A172 (cell line): ENCODE data around the gene SGCA. TPM values are rescaled to one million over a fixed set of nuclear protein-coding genes. Genes with fewer than 3 reads are reported as not detected.

Experiments
- DNase-seq: peaks from one replicate; pipeline ENCODE4 v3.0.0-alpha.2; 2015; ENCODE audit warnings: low spot score
- total RNA-seq: library from RNA; depleted of rRNA; stranded (reverse); fragments of >200 nt; shearing (Covaris generic); gene quantifications from 2 replicates; pipeline ENCODE4 v1.2.3, GENCODE V29; 2014

The SGCA gene
- total RNA-seq, 1 experiment from 2014 or later = 0.22 TPM

DNA sequence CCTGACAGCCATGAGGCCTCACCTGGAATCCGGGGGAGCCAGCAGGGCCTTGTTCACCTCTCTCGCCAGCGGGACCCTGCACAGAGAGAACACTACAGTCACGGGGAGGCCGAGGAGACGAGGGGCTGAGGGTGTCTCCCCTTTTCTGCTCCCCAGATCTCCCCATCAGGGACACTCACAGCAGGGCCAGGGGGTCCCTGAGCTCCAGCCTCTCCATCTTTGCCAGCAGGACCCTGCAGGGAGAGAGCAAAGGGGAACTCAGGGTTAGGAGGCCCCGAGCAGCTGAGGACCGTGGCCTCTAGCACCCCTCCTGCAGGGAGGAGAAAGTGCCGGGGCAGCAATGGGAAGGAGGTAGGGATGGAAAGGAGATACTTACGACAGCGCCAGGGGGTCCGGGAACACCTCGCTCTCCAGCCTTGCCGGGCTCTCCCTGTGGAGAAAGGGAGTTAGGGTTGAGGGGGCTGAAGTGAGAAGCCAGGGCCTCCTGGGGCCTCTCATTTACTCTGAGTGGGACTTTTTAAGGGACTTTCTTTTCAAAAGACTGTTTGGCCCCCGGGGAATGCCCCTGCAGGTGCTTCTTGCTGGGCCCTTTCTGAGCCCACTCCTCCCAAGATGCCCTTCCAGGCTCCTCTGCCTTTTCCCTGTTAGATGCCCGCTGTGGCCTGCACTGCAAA lies 26.9 kb downstream of the SGCA start:
- no peak for DNase-seq

DNA sequence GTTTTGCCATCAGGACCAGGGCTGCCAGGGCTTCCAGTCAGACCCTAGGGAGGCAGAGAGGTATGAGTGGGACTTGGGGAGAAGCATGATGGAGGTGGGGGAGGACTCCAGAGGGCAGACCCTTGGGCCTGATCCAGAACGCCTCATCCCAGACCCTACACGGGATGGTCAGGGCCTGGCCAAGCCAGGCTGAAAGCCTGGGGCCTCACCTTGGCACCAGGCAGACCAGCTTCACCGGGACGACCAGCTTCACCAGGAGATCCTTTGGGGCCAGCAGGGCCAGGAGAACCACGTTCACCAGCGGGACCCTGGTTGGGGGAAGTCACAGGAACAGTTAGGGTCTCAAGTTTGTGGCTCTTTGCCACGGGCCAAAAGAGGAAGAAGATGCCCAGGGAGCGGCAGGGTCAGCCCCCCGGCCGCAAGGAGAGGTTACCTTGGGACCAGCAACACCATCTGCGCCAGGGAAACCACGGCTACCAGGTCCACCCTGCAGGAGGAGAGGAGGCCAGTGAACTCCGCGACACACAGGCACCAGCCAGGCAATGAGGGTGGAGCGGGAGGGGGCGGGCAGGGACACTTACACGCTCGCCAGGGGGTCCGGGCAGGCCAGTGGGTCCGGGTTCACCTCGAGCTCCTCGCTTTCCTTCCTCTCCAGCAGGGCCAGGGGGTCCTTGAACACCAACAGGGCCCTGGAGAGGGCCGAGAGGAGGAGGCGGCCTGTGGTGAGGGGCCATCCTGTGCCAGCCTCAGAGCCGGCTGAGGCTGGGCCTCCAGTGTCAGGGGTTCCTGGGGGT lies 28.5 kb downstream of the SGCA start:
- DNase-seq = no peak

DNA sequence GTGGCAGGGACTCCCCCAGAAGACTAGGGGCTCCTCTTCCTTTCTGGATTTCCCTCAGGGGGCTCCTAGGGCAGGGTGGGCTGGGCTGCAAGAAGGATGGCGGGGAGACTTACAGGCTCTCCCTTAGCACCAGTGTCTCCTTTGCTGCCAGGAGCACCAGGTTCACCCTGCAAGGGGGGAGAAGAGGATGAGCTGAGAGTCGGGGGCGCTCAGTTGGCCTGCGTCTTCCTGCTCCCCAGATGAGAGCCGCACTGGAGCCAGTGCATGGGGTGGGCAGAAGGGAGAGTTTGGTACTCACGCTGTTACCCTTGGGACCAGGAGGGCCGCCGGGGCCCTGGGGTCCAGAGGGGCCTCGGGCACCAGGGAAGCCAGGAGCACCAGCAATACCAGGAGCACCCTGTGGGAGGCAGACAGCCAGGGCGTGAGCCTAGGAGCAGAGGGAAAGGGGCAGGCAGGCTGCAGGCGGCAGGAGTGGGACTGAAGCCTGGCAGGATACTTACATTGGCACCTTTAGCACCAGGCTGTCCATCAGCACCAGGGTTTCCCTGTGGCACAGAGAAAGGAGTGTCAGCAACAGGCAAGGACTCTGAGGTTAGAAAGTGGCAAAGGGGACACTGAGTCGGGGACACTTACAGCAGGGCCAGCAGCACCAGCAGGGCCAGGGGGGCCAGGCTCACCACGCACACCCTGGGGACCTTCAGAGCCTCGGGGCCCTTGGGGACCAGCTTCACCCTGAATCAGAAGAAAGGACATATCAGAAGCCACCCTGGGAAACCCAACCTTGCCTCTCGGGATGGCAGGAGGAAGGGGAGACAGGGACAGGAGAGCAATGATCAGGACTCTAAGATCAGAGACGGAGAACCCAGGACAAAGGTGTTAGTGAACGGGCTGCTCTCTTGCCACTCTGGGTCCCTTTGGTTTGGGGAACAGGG lies 29.4 kb downstream of the SGCA start:
- no peak for DNase-seq

DNA sequence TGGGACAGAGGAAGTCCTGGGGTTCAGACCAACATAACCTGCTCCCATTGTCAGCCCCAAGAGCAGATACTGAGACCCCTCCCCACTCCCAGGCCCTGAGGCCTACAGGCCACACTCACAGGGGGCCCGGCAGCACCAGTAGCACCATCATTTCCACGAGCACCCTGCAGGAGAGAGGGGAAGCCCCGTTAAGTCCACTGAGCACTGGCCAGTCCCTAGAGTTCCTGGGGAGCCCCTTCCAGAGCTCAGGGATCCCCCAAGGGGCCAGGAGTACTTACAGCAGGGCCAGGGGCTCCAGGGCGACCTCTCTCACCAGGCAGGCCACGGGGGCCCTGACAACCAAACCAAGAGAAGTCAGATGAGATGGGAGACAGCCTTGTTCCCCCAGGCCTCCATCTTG lies 30.2 kb downstream of the SGCA start:
- DNase-seq = no peak

DNA sequence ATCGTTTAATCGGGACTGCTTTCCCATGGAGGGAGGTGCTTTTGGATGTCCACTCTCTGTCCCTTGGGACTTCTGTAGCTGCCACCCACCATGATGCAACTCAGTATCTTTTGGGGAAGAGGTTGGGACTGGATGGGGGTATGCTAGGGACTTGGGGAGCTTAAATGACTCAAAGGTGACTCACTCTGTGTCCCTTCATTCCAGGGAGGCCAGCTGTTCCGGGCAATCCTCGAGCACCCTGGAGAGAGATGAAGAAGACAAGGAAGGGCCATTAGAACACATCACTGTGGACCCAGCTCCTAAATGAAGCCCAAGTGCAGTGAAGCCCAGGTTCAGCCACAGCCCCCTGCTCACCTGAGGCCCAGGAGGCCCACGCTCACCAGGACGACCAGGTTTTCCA lies 31.0 kb downstream of the SGCA start:
- DNase-seq = peak; percentile 85

DNA sequence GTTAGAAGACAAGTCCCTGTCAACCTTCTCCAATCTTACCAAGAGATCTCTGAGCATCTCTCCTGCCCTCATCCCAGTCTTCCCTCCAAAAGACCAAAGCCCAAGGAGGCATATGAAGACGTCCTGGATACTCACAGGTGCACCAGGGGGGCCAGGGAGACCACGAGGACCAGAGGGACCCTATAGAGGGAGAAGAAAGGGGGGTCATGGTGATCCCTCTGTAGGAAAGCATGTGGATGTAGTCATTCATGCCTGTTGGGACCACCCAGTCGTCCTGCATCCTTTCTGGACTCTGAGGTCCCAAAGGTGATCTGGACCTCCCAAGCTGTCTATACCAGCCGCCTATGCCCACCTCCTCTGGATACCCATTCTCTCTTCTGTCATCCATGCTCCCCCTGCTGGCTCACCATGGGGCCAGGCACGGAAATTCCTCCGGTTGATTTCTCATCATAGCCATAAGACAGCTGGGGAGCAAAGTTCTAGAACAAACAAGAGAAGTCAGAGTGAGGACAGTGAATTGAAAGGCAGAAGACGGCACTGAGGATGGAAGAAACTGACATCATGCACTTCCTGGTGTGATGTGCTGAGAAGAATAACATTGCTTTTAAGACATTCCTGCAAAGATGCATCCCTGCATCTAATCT lies 32.3 kb downstream of the SGCA start:
- peak; percentile 69 for DNase-seq

DNA sequence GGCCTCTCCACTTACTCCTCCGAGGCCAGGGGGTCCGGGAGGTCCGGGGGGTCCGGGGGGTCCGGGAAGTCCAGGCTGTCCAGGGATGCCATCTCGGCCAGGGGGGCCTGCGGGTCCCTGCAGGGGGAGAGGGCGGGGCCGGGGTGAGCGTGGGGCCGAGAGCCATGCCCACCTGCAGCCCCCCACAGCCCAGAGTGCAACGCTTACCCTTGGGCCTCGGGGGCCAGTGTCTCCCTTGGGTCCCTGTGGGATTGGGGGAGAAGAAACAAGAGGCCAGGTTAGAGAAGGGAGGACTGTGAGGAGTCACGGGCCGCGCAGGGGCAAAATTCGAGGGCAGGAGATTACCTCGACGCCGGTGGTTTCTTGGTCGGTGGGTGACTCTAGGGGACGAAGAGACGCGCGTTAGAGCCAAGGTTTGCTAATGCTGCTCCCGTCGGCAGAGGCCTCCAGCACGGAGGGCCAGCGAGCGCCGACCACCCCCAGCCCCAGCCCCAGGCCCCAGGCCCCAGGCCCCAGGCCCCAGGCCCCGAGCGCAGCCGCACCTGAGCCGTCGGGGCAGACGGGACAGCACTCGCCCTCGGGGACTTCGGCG lies 33.5 kb downstream of the SGCA start:
- no peak for DNase-seq

DNA sequence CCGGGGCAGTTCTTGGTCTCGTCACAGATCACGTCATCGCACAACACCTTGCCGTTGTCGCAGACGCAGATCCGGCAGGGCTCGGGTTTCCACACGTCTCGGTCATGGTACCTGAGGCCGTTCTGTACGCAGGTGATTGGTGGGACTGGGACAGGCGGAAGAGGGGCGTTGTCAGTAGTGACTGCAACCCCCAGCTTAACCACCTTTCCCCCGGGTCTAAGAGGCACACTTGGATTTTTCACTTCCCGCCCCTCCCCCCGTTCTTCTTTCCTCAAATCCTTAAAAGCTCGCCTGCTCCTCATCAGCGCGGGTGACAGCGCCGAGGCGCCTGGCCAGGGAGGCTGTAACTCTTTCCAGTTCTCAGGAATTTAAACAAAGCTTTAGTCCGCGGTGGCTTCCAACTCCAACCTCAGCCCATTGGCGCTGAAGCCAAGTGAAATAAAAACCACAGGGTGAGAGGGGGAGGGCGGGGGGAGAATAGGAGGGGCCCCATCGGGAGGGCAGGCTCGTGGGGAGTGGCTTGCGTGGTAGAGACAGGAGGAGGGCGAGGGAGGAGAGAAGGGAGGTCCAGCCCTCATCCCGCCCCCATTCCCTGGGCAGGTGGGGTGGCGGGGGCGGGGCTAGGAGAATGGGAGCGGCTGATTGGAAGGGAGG lies 34.1 kb downstream of the SGCA start:
- DNase-seq = peak; percentile 96

DNA sequence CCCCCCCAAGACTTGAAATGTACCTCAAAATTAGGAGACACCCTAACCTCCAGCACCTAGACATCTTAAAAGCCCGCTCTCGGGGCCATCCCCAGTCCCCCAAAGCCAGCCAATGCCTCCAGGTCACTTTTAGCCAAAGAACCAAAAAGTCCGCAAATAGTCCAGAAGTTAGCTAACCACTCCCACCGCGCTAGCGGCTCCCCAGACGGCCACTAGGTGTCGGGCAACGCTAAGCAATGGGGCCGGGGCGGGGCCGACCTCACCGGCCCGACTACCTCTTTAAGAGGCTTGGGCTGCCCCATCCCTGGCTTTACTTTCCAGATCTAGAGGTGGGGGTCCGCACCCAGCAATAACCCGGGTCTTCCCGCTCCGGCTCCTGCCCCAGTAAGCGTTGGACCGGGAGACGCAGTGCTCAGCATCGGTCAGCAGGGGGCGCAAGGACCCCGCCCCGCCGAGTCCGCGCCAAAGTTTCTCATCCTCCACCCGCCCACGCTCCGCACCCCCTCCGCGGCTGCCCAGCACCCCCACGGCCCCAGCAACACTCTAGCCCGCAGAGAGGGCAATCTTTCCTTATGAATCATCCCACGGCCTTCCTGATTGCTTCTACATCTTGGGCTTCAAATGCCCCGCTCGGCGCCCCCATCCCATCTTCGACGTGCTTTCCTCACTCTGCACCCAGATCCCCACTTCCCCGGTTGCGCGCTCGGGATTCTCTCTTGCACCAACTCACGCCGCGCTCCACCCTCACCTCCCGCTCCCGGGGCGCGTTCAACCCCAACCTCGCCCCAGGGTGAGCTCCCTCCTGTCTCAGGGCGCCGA lies 34.9 kb downstream of the SGCA start:
- peak; percentile 91 for DNase-seq

DNA sequence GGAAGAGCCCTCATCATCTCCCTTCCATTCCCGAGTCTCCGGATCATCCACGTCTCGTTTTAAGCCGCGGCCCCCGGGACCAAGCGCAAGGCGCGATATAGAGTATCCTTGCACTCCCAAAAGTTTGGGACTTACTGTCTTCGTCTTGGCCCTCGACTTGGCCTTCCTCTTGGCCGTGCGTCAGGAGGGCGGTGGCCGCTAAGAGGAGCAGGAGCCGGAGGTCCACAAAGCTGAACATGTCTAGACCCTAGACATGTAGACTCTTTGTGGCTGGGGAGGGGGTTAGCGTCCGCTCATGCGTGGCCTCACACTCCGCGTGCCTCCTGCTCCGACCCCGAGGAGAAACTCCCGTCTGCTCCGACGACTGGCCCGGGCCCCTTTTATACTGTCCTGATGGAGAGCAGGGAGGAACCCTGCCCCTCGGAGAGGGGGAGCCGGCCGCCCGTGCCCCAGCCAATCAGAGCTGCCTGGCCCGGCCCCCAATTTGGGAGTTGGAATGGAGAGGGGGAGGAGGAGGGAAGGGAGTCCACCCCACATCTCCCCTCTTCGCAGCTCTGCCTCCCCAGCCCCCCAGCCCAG lies 35.6 kb downstream of the SGCA start, which contains the start of gene COL1A1:
TSS of gene COL1A1 (minus strand) at position 356 of the 579 bp plus-strand sequence. CDS start at position 238, 118 bp downstream.
- no peak for DNase-seq

DNA sequence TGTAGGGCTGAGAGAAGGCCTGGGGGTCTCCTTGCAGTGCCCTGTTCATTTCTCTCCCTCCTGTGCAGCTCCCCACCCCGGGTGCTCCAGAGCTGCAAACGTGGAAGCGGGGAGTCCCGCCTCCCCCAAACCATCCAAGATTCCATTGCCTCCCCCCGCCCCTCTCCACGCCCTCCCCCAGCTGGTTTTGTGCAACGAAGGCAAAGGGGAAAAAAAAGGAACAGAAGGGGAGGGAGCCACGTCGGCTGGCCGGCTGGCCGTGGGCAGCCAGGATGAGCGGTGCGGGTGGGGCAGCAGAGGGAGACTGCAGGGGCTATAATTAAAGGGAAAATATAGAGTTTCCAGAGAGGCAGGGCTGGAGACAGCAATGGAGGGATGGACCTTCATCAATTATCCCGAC lies 37.3 kb downstream of the SGCA start:
- no peak for DNase-seq

DNA sequence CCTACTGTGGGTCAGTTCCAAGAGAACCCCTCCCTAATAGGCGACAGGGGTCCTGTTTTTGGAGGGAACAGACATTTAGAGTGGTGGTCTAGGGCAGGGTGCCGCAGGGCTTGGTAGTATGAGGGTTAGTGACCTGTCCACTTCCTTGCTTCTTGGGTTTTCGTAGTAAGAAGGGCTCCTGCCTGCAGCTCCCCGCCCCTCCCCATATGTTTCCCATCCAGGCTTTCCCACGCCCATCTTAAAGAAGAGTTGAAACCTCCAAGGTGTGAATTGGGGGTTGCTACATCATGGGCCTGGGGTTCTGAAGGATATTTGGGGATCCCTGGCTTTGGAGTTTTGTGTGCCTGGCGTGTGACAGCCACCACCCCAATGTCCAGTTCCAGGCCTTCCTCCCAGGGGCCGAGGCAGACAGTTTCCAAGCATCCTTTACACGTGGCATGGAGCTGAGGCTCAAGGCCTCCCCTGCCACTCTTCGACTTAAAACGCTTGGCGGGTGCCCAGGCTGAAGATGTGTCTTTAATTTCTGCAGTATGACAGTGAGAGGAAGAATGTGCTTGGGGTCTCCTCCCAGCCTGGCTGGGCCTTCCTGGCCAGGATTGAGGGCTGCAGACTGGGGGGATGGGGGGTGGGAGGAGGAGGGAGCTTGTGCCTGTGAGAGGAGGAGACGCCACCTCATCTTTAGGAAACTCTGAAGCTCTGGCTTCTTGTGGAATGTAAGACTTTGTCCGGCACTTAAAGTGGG lies 38.0 kb downstream of the SGCA start:
- no peak for DNase-seq

DNA sequence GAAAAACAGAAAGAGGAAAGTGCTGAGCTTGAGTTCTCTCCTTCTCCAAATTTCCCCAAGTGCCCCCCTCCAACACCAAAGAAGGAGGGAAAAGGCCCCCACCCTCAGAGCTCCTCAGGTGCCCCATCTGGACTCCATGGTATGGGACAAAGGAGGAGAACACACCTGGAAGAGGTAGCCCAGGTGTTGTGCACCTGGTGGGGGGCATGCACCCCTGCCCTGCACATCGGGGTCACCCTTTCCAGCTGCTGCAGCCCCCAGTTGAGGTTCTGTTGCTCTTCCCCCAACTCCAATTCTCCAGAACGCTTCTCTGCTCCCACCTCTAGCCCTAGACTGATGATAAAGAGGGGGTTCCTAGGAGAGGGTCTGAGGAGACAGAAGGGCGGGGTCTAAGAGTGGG lies 38.6 kb downstream of the SGCA start:
- no peak for DNase-seq

DNA sequence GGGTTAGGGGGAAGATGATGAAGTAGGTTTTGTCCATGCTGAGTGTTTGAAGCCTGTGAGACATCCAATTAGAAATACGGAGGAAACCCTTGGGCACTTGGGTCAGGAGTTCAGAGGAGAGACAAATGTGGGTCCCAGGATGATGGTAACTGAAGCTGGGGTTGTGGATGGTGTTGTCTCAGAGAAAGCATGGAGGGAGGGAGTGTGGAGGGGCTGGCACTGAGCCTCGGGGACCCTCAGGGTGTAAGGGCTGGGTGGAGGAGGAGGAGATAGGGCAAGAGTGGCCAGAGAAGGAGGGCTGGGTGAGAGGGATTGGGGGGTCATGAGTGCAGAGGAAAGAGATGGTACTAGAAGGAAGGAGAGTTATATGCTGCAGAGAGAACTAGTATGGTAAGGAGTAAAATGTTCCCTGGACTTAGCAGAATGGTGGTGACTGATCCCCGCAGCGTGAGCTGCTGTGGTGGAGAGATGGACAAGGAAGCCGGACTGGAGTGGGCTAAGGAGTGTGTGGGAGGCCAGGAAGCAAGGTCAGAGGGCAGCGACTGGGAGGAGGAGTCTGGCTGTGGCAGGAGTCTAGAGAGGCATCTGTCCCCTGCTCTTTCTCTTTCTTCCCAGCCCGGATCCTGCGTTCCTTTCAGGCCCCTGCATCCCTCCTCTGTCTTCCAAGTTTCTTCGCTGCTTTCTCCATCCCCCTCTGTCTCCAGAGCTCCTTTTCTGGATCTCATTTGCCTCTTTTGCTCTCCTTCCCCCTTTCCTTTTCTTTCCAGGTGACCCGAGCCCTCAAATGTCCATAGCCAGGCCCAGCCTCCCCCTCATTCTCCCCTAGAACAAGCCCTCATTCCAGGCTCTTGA lies 39.5 kb downstream of the SGCA start:
- DNase-seq = no peak

DNA sequence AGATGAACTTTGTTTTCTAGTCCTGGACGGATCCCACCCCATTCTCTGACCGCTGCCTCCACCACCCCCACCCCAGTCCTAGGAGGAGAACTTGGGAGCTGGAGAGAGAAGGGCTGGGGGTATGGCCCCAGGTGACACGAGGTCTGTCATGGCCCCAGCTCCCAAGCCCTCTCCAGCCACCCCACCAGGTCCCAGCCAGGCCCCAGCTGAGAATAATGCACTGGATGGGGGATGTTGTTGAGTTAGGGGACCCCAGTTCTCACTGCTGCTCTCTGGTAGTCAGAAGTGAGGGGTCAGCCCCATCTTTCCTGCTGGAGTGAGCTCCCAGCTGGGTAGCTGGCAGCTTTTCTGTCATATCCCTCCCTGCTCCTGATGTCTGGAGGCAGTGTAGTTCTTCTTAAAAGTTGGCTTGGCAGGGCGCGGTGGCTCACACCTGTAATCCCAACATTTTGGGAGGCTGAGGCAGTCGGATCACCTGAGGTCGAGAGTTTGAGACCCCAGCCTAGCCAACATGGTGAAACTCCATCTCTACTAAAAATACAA lies 40.2 kb downstream of the SGCA start:
- DNase-seq = no peak

DNA sequence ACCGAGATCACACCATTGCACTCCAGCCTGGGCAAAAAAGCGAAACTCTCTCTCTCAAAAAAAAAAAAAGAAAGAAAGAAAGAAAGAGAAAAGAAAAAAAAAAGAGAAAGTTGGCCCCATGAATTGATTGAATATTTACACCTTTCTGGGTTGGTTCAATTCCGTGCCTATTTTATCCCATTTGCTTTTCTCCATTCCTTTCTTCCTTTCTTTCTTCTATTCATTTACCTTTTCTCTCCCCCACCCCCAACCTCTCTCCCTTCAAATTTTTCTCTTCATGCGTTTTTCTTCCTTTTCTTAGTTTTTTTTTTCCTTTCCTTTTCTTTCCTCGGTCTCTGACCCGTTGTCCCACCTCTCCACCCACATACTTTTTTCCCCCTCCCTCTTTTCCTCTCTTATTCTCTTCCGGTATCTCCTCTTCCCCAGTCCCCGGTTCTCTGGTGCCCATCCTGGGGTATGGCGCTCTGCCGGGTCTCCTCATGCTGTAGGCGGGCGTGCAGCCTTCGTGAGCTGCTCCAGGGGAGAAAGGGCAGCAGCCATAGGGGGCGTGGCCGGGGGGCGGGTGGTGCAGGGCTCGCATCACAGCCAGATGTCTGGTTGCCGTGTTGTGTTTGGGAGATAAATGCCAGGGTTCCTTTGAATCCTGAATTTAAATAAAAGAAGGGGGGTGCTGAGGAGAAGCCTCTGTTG lies 40.9 kb downstream of the SGCA start:
- no peak for DNase-seq

DNA sequence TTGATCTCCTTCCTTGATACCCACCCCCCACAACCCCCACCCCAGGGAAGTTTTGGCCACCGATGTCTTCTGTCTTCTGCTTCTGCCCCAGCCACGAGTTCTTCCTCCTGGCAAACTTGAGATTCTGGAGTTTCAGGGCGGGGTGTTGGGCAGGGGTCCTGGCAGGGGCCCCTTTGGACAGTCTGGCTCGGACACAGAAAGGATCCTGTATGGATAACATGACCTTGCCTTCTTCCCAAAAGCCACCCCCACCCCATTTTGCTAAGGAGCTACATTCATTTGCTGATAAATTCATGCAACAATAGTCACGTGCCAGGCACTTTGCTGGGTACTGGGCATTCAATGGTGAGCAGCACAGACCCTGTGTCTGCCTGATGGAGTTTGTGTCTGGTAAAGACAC lies 41.5 kb downstream of the SGCA start:
- DNase-seq = no peak
